Measurements from ENCODE around the gene PLEKHA8. TPM values are rescaled to one million over a fixed set of nuclear protein-coding genes. Genes with fewer than 3 reads are reported as not detected.

PLEKHA8 gene
- total RNA-seq: 3.2 and 4.1 TPM in 2 replicates

DNA sequence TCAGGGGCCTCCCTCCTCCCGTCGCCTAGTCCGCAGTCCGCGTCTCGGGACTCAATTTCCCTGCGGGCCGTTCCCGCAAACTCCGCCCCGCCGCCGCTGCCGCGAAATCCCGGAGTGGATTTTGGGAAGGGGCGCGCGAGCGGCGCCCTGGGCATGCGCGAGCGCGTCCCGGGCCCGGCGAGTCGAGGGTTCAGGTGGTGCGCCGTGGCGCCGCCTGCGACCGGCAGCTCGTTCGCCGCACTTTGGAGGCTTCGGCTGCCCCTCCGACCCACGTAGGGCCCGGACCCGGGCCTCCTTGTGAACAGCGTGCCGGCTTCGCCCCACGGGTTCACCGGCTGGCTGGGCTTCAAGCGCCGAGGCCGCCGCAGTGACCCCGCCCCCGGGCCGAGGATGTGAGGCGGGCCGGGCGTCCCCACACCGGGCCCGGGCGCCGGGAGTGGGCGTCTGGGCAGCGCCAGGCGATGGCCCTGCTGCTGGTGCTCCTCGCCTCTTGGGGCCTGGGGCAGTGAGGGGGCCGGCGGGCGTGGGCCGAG, at the start of gene PLEKHA8:
PLEKHA8 (plus strand) TSS at position 197 of the 533 bp plus-strand sequence. CDS start 351 bp downstream, outside the sequence.

DNA sequence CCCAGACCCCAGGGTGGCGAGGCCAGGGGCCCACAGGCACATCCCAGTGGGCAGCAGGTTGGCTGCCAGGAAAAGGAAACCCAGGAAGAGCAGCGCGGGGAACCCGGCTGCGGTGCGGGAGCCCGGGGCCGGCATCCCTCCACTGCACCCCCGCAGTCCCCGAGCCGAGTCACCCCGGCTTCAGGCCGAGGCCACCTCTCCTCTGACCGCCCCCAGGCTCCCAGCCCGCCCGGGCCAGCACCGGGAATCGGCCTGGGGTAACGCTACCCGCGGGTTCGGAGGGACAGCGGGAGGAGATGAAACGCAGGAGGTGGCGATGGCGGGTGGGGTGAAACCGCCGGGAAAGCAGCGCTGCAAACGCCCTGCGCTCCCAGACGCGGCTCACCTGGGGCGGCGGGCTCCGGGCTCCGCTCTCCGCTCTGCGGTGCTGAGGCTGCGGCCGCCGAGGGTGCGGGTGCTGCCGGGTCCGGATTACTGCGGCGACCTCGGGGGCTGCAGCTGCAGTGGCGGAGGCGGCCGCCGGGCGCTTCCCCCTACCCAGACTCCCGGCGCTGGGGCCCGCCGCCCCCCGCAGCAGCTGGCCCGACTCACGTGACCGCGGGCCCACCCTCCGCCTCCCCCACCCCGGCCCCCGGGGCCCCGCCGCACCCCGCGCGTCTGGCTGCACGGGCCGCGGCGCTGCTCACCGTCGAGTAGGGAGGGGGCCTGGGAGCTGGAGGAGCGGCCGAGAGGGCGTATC, 38.8 kb upstream of the PLEKHA8 start, which contains the start of gene SCRN1:
SCRN1 (minus strand) TSS at position 545 of the 739 bp plus-strand sequence. CDS start 20,734 bp downstream, outside the sequence.

DNA sequence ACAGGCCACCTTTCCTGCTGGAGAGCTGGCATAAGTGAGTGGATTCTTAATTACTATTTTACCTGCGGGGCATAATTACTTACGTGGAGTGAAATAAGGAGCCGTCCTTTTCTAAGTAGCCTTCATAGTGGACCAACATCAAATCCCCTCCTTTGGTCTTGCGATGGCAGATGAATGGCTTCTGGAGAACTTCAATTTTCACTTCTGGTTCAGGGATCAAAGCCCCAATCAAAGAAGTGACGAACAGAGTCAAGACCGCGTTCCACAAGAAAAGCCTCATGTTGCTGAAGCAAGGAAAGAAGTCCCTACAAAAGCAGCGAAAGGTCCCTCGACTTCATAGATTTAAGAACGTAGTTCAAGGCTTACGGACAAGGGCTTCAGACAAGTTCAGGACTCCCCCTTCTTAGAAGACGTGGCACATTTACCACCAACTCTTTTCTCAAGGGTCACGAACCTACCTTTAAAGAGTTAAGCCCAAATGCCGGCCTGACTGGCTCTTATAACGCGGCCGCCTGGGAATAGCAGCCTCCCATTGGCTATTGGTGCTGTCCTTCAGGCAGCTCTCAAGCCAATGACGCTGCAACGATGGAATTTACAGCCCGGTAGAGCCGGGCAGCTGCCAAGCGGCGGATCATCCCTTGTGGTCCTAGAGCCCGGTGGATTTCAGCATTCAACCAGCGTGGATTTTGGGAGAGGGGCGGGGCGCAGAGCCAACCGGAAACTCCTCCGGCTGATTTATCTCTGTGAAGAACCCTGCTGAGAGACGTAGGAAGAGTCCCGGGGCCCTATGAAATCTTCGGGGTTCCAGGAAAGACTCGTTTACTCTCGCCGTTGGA, 1.8 kb upstream of the PLEKHA8 start, which contains the start of gene FKBP14:
FKBP14 (minus strand) TSS at position 474 of the 836 bp plus-strand sequence; CDS start at position 280, 194 bp downstream.

GRCh38 chr7:30134611-30135300, 106.5 kb downstream of the PLEKHA8 start, which contains the start of gene MTURN:
Gene MTURN, plus strand, starts transcription at chr7:30134986. Its CDS starts 151 bp downstream, at chr7:30135137.

Other genes with a start within 250 kb of the PLEKHA8 start
- not detected in 2 replicates for gene WIPF3, start 221.9 kb upstream of the PLEKHA8 start, total RNA-seq
- 81.6 and 103 TPM in 2 replicates for gene SCRN1, start 38.6 kb upstream of the PLEKHA8 start, total RNA-seq
- gene FKBP14, start 1.7 kb upstream of the PLEKHA8 start, total RNA-seq: 33.2 and 35.8 TPM in 2 replicates
- gene MTURN, start 106.6 kb downstream of the PLEKHA8 start, total RNA-seq: 2.5 and 3.5 TPM in 2 replicates